DND-41 (cell line): ENCODE results near the gene HDAC10.

Experiments
- ATAC-seq: fragments of 200-7000 bp; cut with Tn5 transposase; 3 replicates; pipeline ENCODE4 v1.9.1; 2021; ENCODE audit warnings: low read depth; ENCODE audit not compliant: insufficient read depth
- DNase-seq: peaks from one replicate; pipeline ENCODE4 v3.0.0-alpha.2; 2020
- H2AFZ ChIP-seq: 2 replicates; pipeline ENCODE4 v1.6.0; 2012; ENCODE audit warnings: low read depth, low read length
- H3K27ac ChIP-seq: 2 replicates; pipeline ENCODE4 v1.5.1; 2012; ENCODE audit warnings: low read length, inconsistent platforms
- H3K27me3 ChIP-seq: fragments of 200-600 bp; sonication (generic); 2 replicates; pipeline ENCODE4 v1.6.0; 2012; ENCODE audit warnings: low read length, mild to moderate bottlenecking, inconsistent platforms; ENCODE audit not compliant: insufficient read depth, poor library complexity
- H3K36me3 ChIP-seq: 2 replicates; pipeline ENCODE4 v1.5.1; 2012; ENCODE audit warnings: low read length, inconsistent platforms; ENCODE audit not compliant: insufficient read depth
- H3K4me1 ChIP-seq: 2 replicates; pipeline ENCODE4 v1.5.1; 2012; ENCODE audit warnings: mild to moderate bottlenecking, low read length; ENCODE audit not compliant: insufficient read depth
- H3K4me2 ChIP-seq: 2 replicates; pipeline ENCODE4 v1.6.0; 2012; ENCODE audit warnings: mild to moderate bottlenecking, moderate library complexity, low read length, inconsistent platforms; ENCODE audit not compliant: insufficient read depth
- H3K4me3 ChIP-seq, 2 experiments: fragments of 200-600 bp in 1 of 2; shearing (Covaris generic) in 1 of 2; 2 replicates each; pipeline ENCODE4 v1.5.1; 2012 to 2016; ENCODE audit warnings: inconsistent platforms in 2 of 2, low read length in 2 of 2, mild to moderate bottlenecking in 2 of 2, low read depth in 1 of 2, moderate library complexity in 1 of 2
- H3K79me2 ChIP-seq: 2 replicates; pipeline ENCODE4 v1.6.0; 2012; ENCODE audit warnings: low read length, inconsistent platforms; ENCODE audit not compliant: insufficient read depth
- H3K9ac ChIP-seq: 2 replicates; pipeline ENCODE4 v1.6.0; 2012; ENCODE audit warnings: low read depth, mild to moderate bottlenecking, inconsistent platforms, low read length, moderate library complexity
- H3K9me3 ChIP-seq: 2 replicates; pipeline ENCODE4 v1.5.1; 2012; ENCODE audit warnings: low read length, moderate library complexity, mild to moderate bottlenecking, inconsistent platforms; ENCODE audit not compliant: insufficient read depth, severe bottlenecking
- H4K20me1 ChIP-seq: 2 replicates; pipeline ENCODE4 v1.6.0; 2012; ENCODE audit warnings: low read length; ENCODE audit not compliant: insufficient read depth
- CTCF ChIP-seq: IDR thresholded peaks from 2 replicates; pipeline ENCODE4 v1.5.1; 2012; ENCODE audit warnings: borderline replicate concordance, low read length, moderate library complexity, mild to moderate bottlenecking; ENCODE audit not compliant: poor library complexity, severe bottlenecking; ENCODE audit errors: extremely low read depth
- EZH2 ChIP-seq: IDR thresholded peaks from 3 replicates; pipeline ENCODE4 v1.6.1; 2012; ENCODE audit warnings: borderline replicate concordance, low read depth, mild to moderate bottlenecking, moderate library complexity, low read length, inconsistent platforms; ENCODE audit not compliant: severe bottlenecking

The HDAC10 gene

GRCh38 chr22:50269970-50270665 is 19.1 kb upstream of the HDAC10 start, which contains the start of gene MAPK11:
TSS of gene MAPK11 (minus strand) at chr22:50270380. CDS start at chr22:50270292, 88 bp downstream.
- H3K9me3 ChIP-seq = no peaks in the 10 kb centered on the region
- H2AFZ ChIP-seq = peak within 1 kb of the TSS; percentile 64
- H3K4me1 ChIP-seq = peaks cover 28% of the 10 kb centered on the region
- ATAC-seq (peak; percentile 61), DNase-seq (peak; percentile 79)
- H3K9ac ChIP-seq = peak within 1 kb of the TSS; percentile 59
- H4K20me1 ChIP-seq = peaks cover 10% of the 10 kb centered on the region
- H3K36me3 ChIP-seq = no peaks in the 10 kb centered on the region
- H3K79me2 ChIP-seq = no peaks in the 10 kb centered on the region
- H3K4me3 ChIP-seq = peak within 1 kb of the TSS; percentile 28 to 62; a peak in 3 of 4 replicates
- TF ChIP-seq CTCF (no peak), EZH2 (no peak)
- peak within 1 kb of the TSS; percentile 71 for H3K4me2 ChIP-seq
- peaks cover 15% of the 10 kb centered on the region for H3K27me3 ChIP-seq
- H3K27ac ChIP-seq = peak within 1 kb of the TSS; percentile 7; the same call in 1 of the 2 replicates

GRCh38 chr22:50269573-50269969 is 18.5 kb upstream of the HDAC10 start:
- ATAC-seq (no peak), DNase-seq (no peak)
- Histone ChIP-seq H3K4me2 (peak overlapping the region; percentile 71), H2AFZ (peak overlapping the region; percentile 64; the same call in 1 of the 2 replicates), H3K79me2 (no peaks in the 10 kb centered on the region), H3K9me3 (no peaks in the 10 kb centered on the region), H3K36me3 (no peaks in the 10 kb centered on the region), H4K20me1 (peaks cover 12% of the 10 kb centered on the region), H3K9ac (peak overlapping the region; percentile 59), H3K27me3 (peaks cover 15% of the 10 kb centered on the region), H3K27ac (peak overlapping the region; percentile 7; the same call in 1 of the 2 replicates), H3K4me3 (peak overlapping the region; percentile 26 to 62; a peak in 3 of 4 replicates), H3K4me1 (peaks cover 28% of the 10 kb centered on the region)
- no peak for TF ChIP-seq EZH2
- no peak for TF ChIP-seq CTCF

GRCh38 chr22:50268655-50269113 is 17.6 kb upstream of the HDAC10 start:
- H3K9ac ChIP-seq = no peak overlapping the region
- peaks cover 28% of the 10 kb centered on the region for H3K4me1 ChIP-seq
- peak overlapping the region; percentile 71; the same call in 1 of the 2 replicates for H3K4me2 ChIP-seq
- no peak overlapping the region for H3K4me3 ChIP-seq
- H3K27me3 ChIP-seq = peaks cover 15% of the 10 kb centered on the region
- TF ChIP-seq EZH2 = no peak
- TF ChIP-seq CTCF = no peak
- no peaks in the 10 kb centered on the region for H3K79me2 ChIP-seq
- H3K9me3 ChIP-seq = no peaks in the 10 kb centered on the region
- H4K20me1 ChIP-seq = peaks cover 14% of the 10 kb centered on the region
- no peak for ATAC-seq
- no peak overlapping the region for H2AFZ ChIP-seq
- no peaks in the 10 kb centered on the region for H3K36me3 ChIP-seq
- DNase-seq = no peak
- H3K27ac ChIP-seq = no peak overlapping the region
